Measurements from ENCODE around the gene JADE1.
A peak's percentile ranks its signal among the peaks of the same experiment; 100 is the strongest.

Gene JADE1

GRCh38 chr4:128810871-128811570 lies 1.5 kb downstream of the JADE1 start (continued):
- peak; percentile 98 for TF ChIP-seq ZNF341 (tag by site-specific recombination; IDR thresholded peaks at IDR 0.05; ENCODE audit: low read depth)
- TF ChIP-seq ZNF48 (tag by site-specific recombination; IDR thresholded peaks at IDR 0.05), result no peak
- peak; percentile 60 for TF ChIP-seq ZXDB (tag by site-specific recombination; IDR thresholded peaks at IDR 0.05)
- TF ChIP-seq ZFP69B (tag by site-specific recombination; IDR thresholded peaks at IDR 0.05), result peak; percentile 70
- TF ChIP-seq ZNF843 (tag by site-specific recombination; IDR thresholded peaks at IDR 0.05), result peak; percentile 63; the same call in 1 of the 2 replicates
- TF ChIP-seq KLF9 (tag by site-specific recombination; IDR thresholded peaks at IDR 0.05; ENCODE audit: low read depth), result peak; percentile 69
- TF ChIP-seq KLF17 (tag by site-specific recombination; IDR thresholded peaks at IDR 0.05), result no peak; the same call in 1 of the 2 replicates
- TF ChIP-seq ZBTB21 (tag by site-specific recombination; IDR thresholded peaks at IDR 0.05), result no peak
- no peak; the same call in 1 of the 2 replicates for TF ChIP-seq ZSCAN5A (tag by site-specific recombination; IDR thresholded peaks at IDR 0.05)
- TF ChIP-seq ZNF266 (tag by site-specific recombination; IDR thresholded peaks at IDR 0.05; ENCODE audit: low read depth), result no peak
- 0 out of 2 replicates have a peak, but pooled peaks have one; percentile 17 for TF ChIP-seq ZNF639 (tag by site-specific recombination; IDR thresholded peaks at IDR 0.05)
- peak; percentile 84 for TF ChIP-seq KLF10 (tag by site-specific recombination; IDR thresholded peaks at IDR 0.05)
- peak; percentile 65 for TF ChIP-seq ZBTB26 (tag by site-specific recombination; optimal IDR thresholded peaks at IDR 0.05)

- Histone ChIP-seq H3K36me3 (ENCODE audit: control insufficient read depth in 2 of 2, insufficient read depth in 1 of 2, low read length in 2 of 2) (no peaks in the 10 kb centered on the region), H3K4me1 (ENCODE audit: control insufficient read depth, insufficient read depth, low read length) (no peaks in the 10 kb centered on the region), H3K9me3 (ENCODE audit: control insufficient read depth, insufficient read depth, low read depth, low read length) (no peaks in the 10 kb centered on the region), H3K27ac (ENCODE audit: extremely low read depth, low read depth, low read length) (peak overlapping the region; percentile 95), H3K4me3 (ENCODE audit: low read depth, low read length) (peak overlapping the region; percentile 71)
- POLR2A ChIA-PET, result interaction anchor here (0.7 to 2.2 kb wide), 8 partner anchors 9 to 931 kb away, joined by 3 to 13 read pairs (median 4); partner anchors contain the start of gene SCLT1
- CTCF ChIA-PET, result interaction anchor here (0.6 to 1.4 kb wide), 11 partner anchors 20 to 1908 kb away, joined by 3 read pairs; no protein-coding TSS in a partner anchor
- TF ChIP-seq ZNF561 (tag by site-specific recombination; IDR thresholded peaks at IDR 0.05; ENCODE audit: borderline replicate concordance) (0 out of 2 replicates have a peak, but pooled peaks have one; percentile 33), ZNF19 (tag by site-specific recombination; IDR thresholded peaks at IDR 0.05; ENCODE audit: low read depth) (no peak), ZNF704 (tag by site-specific recombination; IDR thresholded peaks at IDR 0.05) (no peak), ZNF843 (tag by site-specific recombination; IDR thresholded peaks at IDR 0.05) (no peak), KLF17 (tag by site-specific recombination; IDR thresholded peaks at IDR 0.05) (peak; percentile 64; the same call in 1 of the 2 replicates), ZNF175 (tag by site-specific recombination; IDR thresholded peaks at IDR 0.05) (no peak), ZNF449 (tag by site-specific recombination; IDR thresholded peaks at IDR 0.05) (no peak), ZBTB44 (tag by site-specific recombination; IDR thresholded peaks at IDR 0.05) (no peak), SP7 (tag by site-specific recombination; IDR thresholded peaks at IDR 0.05) (peak; percentile 69), TCF7L2 (IDR thresholded peaks at IDR 0.05; ENCODE audit: borderline replicate concordance, low read depth, low read length) (no peak), ZNF785 (tag by site-specific recombination; IDR thresholded peaks at IDR 0.05) (0 out of 2 replicates have a peak, but pooled peaks have one; percentile 17), HOXC10 (CRISPR knock-in tag; IDR thresholded peaks at IDR 0.05) (no peak)
These were observed 2.3 kb downstream of the JADE1 start for GRCh38 chr4:128811571-128812441.

Measured in HEK293 (cell line).